Astrocyte (in vitro differentiated cells and primary cell): ENCODE data around the gene FCMR. TPM values are rescaled to one million over a fixed set of nuclear protein-coding genes. Genes with fewer than 3 reads are reported as not detected.

Experiments used
- DNase-seq: peaks from one replicate; pipeline ENCODE4 v3.0.0-alpha.2; 2010; ENCODE audit warnings: low read depth
- FAIRE-seq: peaks from 2 replicates; lab custom pipeline; 2011; peaks lifted over from hg19 to GRCh38; lab: Jason Lieb, UNC
- H2AFZ ChIP-seq: 2 replicates; pipeline ENCODE4 v1.6.0; 2012; ENCODE audit warnings: low read depth, low read length, inconsistent platforms
- H3K27ac ChIP-seq: 2 replicates; pipeline ENCODE4 v1.5.1; 2011; ENCODE audit warnings: low read depth, low read length, inconsistent platforms
- H3K27me3 ChIP-seq: 2 replicates; pipeline ENCODE4 v1.6.0; 2011; ENCODE audit warnings: low read length, inconsistent platforms; ENCODE audit not compliant: insufficient read depth
- H3K36me3 ChIP-seq: 2 replicates; pipeline ENCODE4 v1.5.1; 2011; ENCODE audit warnings: low read length, inconsistent platforms; ENCODE audit not compliant: insufficient read depth
- H3K4me1 ChIP-seq: 2 replicates; pipeline ENCODE4 v1.5.1; 2011; ENCODE audit warnings: low read length, inconsistent platforms; ENCODE audit not compliant: insufficient read depth
- H3K4me2 ChIP-seq: 2 replicates; pipeline ENCODE4 v1.6.0; 2012; ENCODE audit warnings: low read length, inconsistent platforms
- H3K4me3 ChIP-seq: 2 replicates; pipeline ENCODE4 v1.5.1; 2011; ENCODE audit warnings: low read depth, mild to moderate bottlenecking, low read length, inconsistent platforms; ENCODE audit not compliant: insufficient read depth
- H3K79me2 ChIP-seq: 2 replicates; pipeline ENCODE4 v1.6.0; 2012; ENCODE audit warnings: mild to moderate bottlenecking, low read length, inconsistent platforms; ENCODE audit not compliant: insufficient read depth
- H3K9ac ChIP-seq: 2 replicates; pipeline ENCODE4 v1.6.0; 2012; ENCODE audit warnings: mild to moderate bottlenecking, low read length, inconsistent platforms
- H3K9me3 ChIP-seq: 2 replicates; pipeline ENCODE4 v1.5.1; 2012; ENCODE audit warnings: low read depth, mild to moderate bottlenecking, low read length, inconsistent platforms; ENCODE audit not compliant: insufficient read depth
- H4K20me1 ChIP-seq: 2 replicates; pipeline ENCODE4 v1.6.0; 2012; ENCODE audit warnings: low read length, inconsistent platforms; ENCODE audit not compliant: insufficient read depth
- H3K27ac Mint-ChIP-seq: one replicate; pipeline ENCODE4 v1.8.0; 2021; ENCODE audit warnings: mild to moderate bottlenecking, mixed read lengths; ENCODE audit not compliant: unreplicated experiment
- H3K27me3 Mint-ChIP-seq: one replicate; pipeline ENCODE4 v1.8.0; 2021; ENCODE audit warnings: low read depth, mixed read lengths; ENCODE audit not compliant: unreplicated experiment
- H3K36me3 Mint-ChIP-seq: one replicate; pipeline ENCODE4 v1.8.0; 2021; ENCODE audit warnings: low read depth, mixed read lengths; ENCODE audit not compliant: unreplicated experiment
- H3K4me1 Mint-ChIP-seq: one replicate; pipeline ENCODE4 v1.8.0; 2021; ENCODE audit warnings: low read depth, mixed read lengths; ENCODE audit not compliant: unreplicated experiment
- H3K4me3 Mint-ChIP-seq: one replicate; pipeline ENCODE4 v1.8.0; 2021; ENCODE audit warnings: mild to moderate bottlenecking, moderate library complexity, mixed read lengths; ENCODE audit not compliant: unreplicated experiment
- H3K9me3 Mint-ChIP-seq: one replicate; pipeline ENCODE4 v1.8.0; 2021; ENCODE audit warnings: mild to moderate bottlenecking, mixed read lengths; ENCODE audit not compliant: unreplicated experiment
- CTCF ChIP-seq: IDR thresholded peaks from 2 replicates; pipeline ENCODE4 v1.5.1; 2011; ENCODE audit warnings: low read depth, mild to moderate bottlenecking, inconsistent platforms, low read length, moderate library complexity; ENCODE audit not compliant: insufficient read depth
- EZH2 ChIP-seq: IDR thresholded peaks from 2 replicates; pipeline ENCODE4 v1.6.1; 2012; ENCODE audit warnings: mild to moderate bottlenecking, low read length, inconsistent platforms; ENCODE audit not compliant: insufficient read depth
- total RNA-seq: library from RNA; stranded (reverse); gene quantifications from 2 replicates; pipeline ENCODE4 v1.2.1, GENCODE V29; 2021

Gene FCMR
- total RNA-seq, 1 donor from 2014 or later, result 0.73 TPM

DNA sequence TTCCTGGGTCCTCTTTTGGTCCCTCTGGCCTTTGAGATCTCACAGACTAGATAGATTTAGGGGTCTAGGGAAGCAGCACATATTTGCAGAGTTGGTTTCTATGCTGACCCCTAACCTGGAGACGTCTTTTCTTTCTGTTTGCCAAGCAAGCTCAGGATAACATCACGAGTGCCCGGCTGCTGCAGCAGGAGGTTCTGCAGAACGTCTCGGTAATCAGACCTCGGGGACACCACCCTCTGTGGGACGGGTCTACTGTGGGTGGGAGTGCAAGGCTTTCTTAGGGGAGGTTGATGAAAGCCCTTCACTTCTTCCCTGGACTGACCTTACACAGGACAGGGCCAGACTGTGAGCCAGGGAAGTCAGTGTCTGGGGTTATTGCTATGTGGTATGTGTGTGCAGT lies 21.6 kb downstream of the FCMR start:
- Mint-ChIP-seq H3K4me1 (peaks cover 32% of the 10 kb centered on the region), H3K9me3 (no peaks in the 10 kb centered on the region), H3K27ac (no peak overlapping the region), H3K27me3 (peaks cover 15% of the 10 kb centered on the region), H3K36me3 (no peaks in the 10 kb centered on the region), H3K4me3 (no peak overlapping the region)
- Histone ChIP-seq H3K9me3 (no peaks in the 10 kb centered on the region), H2AFZ (no peak overlapping the region), H3K27ac (no peak overlapping the region), H3K9ac (no peak overlapping the region), H3K4me3 (no peak overlapping the region), H3K4me1 (peaks cover 18% of the 10 kb centered on the region), H3K4me2 (no peak overlapping the region), H4K20me1 (no peaks in the 10 kb centered on the region), H3K36me3 (no peaks in the 10 kb centered on the region), H3K27me3 (no peaks in the 10 kb centered on the region), H3K79me2 (no peaks in the 10 kb centered on the region)
- TF ChIP-seq EZH2, result no peak
- TF ChIP-seq CTCF, result no peak
- DNase-seq (no peak), FAIRE-seq (no peak)

- Mint-ChIP-seq H3K9me3 (no peaks in the 10 kb centered on the region), H3K27me3 (peaks cover 15% of the 10 kb centered on the region), H3K36me3 (no peaks in the 10 kb centered on the region), H3K4me1 (peaks cover 28% of the 10 kb centered on the region), H3K4me3 (no peak overlapping the region), H3K27ac (no peak overlapping the region)
- H2AFZ ChIP-seq, result no peak overlapping the region
- DNase-seq (no peak), FAIRE-seq (no peak)
- H3K27me3 ChIP-seq, result no peaks in the 10 kb centered on the region
- no peaks in the 10 kb centered on the region for H3K79me2 ChIP-seq
- H3K4me3 ChIP-seq, result no peak overlapping the region
- TF ChIP-seq CTCF, result no peak
- no peak for TF ChIP-seq EZH2
- H3K27ac ChIP-seq, result no peak overlapping the region
- H3K36me3 ChIP-seq, result no peaks in the 10 kb centered on the region
- no peaks in the 10 kb centered on the region for H3K9me3 ChIP-seq
- H3K4me2 ChIP-seq, result no peak overlapping the region
- H4K20me1 ChIP-seq, result no peaks in the 10 kb centered on the region
- H3K4me1 ChIP-seq, result peaks cover 14% of the 10 kb centered on the region
- no peak overlapping the region for H3K9ac ChIP-seq
Measured at GRCh38 chr1:206899717-206900116, 22.0 kb downstream of the FCMR start.

GRCh38 chr1:206898915-206899431 lies 22.8 kb downstream of the FCMR start:
- Mint-ChIP-seq H3K27ac (peak overlapping the region; percentile 31), H3K9me3 (no peaks in the 10 kb centered on the region), H3K27me3 (peaks cover 17% of the 10 kb centered on the region), H3K36me3 (no peaks in the 10 kb centered on the region), H3K4me1 (peaks cover 25% of the 10 kb centered on the region), H3K4me3 (no peak overlapping the region)
- DNase-seq, result no peak
- Histone ChIP-seq H3K79me2 (no peaks in the 10 kb centered on the region), H3K27me3 (no peaks in the 10 kb centered on the region), H3K27ac (no peak overlapping the region), H3K4me1 (peaks cover 13% of the 10 kb centered on the region), H3K4me2 (peak overlapping the region; percentile 80), H3K4me3 (no peak overlapping the region), H3K9ac (no peak overlapping the region), H3K36me3 (no peaks in the 10 kb centered on the region), H2AFZ (peak overlapping the region; percentile 77), H3K9me3 (no peaks in the 10 kb centered on the region), H4K20me1 (no peaks in the 10 kb centered on the region)
- no peak for FAIRE-seq
- TF ChIP-seq EZH2 (no peak), CTCF (no peak)
